Tongue (tissue), 2 donors: ENCODE data around the gene CFAP157. TPM values are rescaled to one million over a fixed set of nuclear protein-coding genes. Genes with fewer than 3 reads are reported as not detected.
A peak's percentile ranks its signal among the peaks of the same experiment; 100 is the strongest.

Experiments
- DNase-seq: peaks from one replicate; pipeline ENCODE4 v3.0.0-alpha.2; 2015
- total RNA-seq: library from RNA; depleted of rRNA; stranded (reverse); fragments of >200 nt; gene quantifications from one replicate; pipeline ENCODE4 v1.2.3, GENCODE V29; 2014

CFAP157 gene
- total RNA-seq, 1 donor from 2014 or later, result not detected

DNA sequence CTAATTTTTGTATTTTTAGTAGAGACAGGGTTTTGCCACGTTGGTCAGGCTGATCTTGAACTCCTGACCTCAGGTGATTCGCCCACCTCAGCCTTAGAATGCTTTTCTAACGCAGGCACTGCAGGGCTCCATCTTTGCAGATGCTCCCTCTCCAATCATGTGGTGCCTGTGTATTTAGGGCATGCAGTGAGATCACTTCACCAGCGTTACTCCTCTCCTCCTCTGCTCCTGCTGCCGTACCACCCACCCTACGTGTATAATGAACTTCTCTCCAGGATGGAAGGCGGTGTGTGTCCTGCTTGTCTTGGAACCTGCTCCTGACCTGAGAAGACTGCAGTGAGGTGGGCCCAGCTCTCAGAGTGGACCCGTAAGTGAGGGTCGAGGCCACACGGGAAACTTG lies 13.6 kb upstream of the CFAP157 start:
- no peak for DNase-seq

DNA sequence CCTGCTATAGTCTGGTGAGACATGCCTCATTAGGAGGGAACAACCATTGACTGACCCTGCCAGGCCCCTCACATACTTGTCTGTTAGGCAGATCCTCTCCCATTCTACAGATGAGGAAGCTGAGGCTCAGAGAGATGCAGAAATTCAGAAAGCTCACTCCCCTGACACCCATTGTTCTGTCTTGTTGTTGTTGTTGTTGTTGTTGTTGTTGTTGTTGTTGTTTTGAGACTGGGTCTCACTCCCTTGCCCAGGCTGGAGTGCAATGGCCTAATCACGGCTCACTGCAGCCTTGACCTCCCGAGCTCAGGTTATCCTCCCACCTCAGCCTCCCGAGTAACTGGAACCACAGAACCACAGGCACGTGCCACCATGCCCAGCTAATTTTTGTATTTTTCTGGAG lies 13.1 kb upstream of the CFAP157 start:
- DNase-seq, result no peak

DNA sequence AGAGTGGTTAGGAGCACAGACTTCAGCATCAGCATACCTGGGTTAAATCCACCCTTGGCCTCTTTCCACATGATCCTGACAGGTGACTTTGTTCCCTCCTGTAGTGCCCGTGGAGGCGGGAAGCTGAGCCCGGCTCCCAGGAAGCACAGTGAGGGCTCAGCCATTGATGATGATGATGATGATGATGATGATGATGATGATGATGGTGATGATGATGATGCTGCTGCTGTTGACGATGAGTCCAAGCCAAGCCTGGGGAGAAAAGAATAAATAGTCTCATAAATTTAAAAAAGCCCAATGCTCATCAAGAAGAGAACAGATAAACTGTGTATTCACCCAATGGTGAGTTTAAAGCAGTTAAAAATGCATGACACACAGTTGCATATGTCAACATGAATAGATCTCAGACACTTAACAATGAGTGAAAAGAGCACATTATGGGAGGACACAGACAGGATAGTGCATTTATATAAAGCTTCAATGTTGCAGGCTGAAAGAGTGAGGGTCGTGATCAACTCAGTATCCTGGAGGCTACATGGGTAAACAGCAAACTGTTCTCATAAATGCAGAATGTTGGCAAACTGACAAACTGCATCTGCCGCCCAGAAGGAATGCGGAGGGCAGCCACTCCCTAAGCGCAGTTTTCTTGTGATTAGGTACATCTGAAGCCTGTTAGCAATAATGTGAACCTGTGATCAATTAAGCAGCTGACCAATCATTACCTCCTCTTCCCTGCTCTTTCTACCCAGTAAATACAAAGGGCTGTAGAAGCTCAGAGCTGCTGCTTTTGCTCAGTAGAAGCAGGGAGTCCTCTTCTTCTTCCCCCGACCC lies 11.7 kb upstream of the CFAP157 start:
- no peak for DNase-seq

DNA sequence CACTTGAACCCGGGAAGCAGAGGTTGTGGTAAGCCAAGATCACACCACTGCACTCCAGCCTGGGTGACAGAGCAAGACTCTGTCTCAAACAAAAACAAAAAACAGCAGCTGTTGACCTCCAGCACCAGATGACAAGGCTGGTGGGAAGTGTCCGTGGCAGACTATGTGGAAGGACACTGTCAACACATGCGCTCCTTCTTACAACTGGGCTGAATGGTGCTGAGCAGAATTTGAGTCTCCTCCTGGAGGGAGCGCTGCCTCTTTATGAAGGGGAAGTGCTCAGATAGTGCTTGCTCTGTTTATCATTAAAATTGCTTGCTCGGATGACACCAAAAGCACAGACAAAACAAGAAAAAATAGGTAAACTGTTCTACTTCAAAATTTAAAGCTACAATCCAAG lies 9.2 kb upstream of the CFAP157 start:
- DNase-seq, result no peak

DNA sequence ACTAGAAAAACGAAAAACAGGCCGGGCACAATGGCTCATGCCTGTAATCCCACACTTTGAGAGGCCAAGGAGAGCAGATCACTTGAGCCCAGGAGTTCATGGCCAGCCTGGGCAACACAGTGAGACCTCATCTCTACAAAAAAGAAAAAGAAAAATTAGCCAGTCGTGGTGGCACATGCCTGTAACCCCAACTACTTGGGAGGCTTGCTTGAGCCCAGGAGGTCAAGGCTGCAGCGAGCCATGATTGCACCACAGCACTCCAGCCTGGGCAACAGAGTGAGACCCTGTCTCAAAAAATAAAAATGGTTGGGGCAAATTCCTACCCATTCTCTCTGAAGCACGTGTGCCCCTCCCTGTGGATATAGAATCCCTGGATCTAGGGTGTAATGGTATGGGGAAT lies 8.4 kb upstream of the CFAP157 start:
- DNase-seq, result no peak

DNA sequence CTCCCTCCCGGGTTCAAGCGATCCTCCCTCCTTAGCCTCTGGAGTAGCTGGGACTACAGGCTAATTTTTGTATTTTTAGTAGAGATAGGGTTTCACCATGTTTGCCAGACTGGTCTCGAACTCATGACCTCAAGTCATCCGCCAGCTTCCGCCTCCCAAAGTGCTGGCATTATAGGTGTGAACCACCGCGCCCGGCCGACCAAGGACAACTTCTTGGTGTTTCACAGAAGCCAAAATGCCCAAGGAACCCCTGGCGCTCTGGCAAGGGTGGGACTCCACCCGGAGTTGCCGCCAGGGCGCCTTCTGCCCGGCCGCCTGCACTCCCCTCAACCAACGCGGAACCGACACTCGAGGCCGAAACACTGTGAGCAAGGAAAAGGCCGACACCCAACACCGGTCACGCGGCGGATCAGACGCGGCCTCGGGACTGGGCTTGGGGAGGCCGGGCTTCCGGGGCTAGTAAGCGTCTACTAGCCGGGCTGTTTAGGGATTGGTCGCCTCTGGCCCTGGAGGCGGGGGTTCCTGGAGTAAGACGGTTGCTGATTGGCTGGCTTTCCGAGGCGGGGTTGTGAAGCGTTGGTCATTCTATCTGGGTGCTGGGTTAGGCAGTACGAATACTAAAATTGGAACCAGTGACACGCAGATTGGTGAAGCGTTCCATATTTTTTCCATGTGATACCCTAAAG lies 7.7 kb upstream of the CFAP157 start:
- DNase-seq, result peak; percentile 98

DNA sequence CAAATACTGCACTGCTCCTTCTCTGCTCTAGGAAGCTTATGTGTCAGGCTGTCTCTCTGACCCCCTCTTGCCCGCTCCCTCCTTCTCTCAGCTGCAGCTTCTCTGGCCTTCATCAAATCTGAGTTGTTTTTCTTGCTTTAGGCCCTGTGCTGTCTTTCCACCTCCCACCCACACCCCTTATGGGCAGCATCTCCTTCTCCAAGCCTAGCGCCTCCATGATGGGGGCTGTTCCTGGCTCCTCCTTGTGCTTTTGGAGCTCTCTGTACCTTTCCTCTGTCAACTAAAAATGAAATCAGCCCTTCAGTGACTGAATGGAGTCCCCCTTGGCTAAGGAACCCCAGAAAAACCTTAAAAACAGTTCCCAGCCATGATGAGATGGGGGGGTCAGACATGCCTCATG lies 6.6 kb upstream of the CFAP157 start:
- no peak for DNase-seq

DNA sequence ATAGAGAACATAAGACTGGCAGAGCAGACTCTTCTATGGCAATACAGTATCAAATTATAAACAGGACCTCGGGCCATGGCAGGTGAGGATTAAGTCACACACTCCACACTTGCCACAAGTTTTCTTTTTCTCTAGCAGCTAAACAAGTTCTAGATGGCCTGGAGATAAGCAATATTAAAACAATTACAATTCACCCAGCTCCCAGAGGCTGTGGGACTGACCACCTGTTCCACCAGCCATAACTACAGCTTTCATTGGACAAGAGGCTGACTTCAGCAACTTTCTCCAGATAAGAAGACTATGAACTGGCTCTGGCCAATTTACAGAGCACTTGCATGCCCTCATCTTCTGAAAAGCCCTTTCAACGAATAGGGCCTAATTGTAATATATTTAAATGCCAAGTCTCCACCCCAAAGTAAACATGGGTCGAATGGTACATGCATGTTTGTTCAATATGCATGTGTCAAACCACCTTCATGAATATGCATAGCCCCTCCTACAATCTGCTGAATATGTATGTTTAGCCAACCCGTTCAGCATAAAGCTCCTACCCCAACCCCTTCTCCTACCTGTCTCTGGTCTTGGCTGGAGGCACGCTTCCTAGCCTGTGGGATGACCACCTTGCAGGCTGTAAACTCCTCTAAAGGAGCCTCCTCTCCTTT lies 6.1 kb upstream of the CFAP157 start:
- no peak for DNase-seq

DNA sequence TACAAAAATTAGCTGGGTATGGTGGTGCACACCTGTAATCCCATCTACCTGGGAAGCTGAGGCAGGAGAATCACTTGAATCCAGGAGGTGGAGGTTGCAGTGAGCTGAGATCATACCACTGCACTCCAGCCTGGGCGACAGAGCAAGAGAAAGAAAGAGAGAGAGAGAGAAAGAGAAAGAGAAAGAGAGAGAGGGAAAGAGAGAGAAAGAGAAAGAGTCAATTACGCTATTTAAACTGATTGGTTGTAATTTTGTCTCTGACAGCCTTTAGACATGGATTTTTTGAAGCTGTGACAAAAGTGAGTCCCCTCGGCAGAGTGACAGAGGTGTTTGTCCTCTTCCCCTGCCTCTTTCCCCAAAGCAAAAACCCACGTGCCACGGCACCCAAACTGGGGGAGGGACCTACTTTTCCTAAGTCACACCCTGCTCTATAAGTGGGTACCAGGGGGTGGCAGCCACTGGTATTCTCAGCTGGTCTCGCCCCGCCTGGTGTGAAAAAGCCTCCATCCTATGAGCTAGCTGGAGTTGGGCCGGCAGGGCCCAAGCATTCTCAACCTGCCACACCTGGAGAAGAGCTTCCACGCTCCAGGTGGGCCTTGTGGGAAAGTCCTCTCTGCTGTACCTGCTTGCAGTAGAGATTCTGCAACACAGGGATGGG lies 3.4 kb upstream of the CFAP157 start:
- DNase-seq, result no peak

DNA sequence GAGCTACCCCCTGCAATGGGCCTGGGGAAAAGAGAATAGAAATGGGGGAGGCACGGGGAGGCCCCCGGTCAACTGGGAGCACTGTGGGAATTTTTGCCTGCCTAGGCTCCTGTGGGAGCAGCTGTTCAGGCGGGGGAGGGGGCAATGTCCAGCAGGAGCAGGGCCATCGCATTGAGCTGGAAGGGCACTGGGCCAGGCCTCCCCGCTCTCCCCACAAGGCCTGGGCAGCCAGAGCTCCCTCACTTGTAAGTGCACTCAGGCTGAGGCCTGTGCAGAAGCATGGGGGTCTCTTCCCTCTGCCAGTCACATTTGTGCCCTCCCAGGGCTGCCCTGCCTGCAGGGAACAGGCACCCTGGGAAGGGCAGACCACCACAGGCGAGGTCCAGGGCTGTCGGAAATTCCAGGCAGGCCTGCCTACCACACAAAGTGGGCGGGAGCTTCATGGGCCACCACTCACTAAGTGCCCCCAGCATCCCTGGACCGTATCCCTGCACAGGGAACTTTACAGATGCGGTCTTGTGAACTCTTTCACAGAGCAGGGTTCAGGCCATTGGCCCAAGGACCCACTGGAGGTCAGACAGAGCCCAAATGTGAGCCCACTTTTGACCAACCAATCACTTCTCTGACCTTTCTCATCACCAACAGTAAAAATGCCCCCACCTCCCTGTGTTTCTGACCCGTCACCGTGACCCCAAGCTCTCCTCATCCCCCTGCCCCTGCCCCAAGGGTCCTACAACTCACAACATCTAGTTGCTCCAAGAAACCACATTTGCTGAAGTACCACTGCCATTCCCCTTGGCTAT lies 1.0 kb upstream of the CFAP157 start:
- DNase-seq, result no peak

DNA sequence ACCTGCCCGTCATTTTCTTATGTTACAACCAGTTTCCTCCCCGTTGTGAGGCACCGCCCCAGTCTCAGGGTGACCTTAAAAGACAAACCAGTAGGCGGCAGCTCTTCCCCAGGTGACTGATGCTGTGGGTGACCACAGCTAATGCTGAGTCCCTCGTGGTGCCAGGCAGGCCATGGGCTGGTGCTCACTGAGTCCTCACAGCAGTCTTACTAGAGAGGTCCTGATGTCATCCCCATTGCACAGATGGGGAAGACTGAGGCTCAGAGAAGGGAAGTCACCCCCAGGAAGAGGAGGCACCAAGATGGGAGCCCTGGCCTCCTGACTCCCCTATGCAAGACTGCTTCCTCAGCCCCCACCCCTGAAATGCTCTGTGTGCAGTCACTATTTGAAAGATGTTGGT lies 978 bp downstream of the CFAP157 start:
- no peak for DNase-seq

DNA sequence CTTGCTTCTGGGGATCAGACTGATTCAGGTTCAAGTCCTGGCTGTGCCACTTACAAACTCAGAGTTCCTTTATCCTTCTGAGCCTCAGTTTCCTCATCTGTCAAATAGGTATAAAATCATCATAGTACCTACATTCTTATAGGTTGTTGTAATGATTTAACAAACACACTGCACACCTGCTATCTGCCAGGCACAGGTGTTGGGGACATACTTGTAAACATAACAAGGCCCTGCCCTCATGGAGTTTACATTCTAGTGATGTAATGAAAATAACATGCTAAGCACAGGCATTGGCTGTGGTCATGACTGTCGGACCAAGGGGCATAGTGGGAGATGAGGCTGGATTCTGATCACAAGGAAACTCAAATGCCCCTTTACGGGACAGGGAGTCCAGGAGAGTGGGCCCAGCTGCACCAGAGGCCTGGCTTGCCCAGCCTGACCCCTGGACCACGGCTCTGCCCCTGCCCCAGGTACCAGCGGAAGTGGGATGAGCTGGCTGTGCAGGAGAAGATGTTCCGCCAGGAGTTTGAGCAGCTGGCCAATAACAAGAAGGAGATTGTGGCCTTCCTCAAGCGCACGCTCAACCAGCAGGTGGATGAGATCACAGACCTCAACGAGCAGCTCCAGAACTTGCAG lies 2.3 kb downstream of the CFAP157 start:
- no peak for DNase-seq

DNA sequence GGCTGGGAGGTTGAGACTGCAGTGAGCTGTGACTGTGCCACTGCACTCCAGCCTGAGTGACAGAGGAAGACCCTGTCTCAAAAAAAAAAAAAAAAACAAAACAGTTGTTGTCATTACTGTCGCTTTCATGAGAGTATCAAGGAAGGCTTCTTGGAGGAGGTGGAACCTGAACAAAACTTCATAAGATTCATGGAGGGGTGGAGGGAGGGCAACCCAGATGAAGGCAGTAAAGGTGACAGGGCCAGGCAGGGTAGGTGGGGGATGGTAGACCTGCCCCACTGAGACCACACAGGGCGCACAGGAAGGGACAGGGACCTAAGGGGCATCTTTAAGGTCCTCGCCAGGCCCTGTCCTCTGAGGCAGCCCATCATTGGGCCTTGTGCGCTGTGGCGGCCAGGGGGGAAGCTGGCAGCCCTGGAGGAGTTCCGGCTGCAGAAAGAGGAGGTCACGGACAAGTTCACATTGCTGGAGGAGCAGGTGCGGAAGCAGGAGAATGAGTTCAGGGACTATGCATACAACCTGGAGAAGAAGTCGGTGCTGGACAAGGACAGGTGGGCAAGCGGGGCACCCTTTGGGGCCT lies 3.5 kb downstream of the CFAP157 start:
- no peak for DNase-seq

DNA sequence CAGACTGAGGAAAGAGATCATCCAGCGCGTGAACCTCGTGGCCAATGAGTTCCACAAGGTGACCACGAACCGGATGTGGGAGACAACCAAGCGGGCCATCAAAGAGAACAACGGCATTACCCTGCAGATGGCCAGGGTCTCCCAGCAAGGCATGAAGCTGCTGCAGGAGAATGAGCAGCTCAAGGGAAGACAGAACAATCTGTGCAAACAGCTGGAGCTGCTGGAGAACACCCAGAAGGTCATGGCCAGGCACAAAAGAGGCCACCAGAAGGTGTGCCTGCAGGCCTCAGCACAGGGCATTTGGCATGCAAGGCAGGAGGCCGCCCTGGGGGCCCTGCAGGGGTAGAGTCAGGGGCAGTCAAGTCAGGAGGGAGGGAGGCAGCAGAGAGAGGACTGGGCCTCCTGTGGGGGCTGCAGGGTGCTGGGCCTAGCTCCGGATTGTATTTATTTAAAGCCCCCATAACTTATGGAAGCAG lies 4.5 kb downstream of the CFAP157 start:
- DNase-seq, result no peak

DNA sequence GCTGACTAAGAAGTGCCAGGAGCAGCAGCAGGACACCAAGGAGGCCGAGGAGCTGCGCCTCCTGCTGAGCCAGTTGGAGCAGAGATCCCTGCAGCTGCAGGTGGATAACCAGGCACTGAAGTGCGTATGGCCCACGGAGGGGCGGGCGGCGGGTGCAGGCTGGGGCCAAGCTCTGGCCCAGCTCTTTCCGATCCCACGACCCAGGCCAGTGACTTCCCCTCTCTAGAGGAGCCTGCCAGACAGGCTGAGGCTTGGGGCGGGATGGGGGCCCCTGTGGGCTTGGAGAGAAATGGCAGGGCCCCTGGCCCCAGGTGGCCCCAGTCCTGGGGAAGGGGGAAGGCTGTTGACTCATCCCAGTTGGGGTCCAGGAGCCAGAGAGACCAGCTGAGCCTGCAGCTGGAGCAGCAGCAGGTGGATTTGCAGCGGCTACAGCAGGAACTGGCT lies 5.1 kb downstream of the CFAP157 start:
- peak; percentile 28 for DNase-seq

DNA sequence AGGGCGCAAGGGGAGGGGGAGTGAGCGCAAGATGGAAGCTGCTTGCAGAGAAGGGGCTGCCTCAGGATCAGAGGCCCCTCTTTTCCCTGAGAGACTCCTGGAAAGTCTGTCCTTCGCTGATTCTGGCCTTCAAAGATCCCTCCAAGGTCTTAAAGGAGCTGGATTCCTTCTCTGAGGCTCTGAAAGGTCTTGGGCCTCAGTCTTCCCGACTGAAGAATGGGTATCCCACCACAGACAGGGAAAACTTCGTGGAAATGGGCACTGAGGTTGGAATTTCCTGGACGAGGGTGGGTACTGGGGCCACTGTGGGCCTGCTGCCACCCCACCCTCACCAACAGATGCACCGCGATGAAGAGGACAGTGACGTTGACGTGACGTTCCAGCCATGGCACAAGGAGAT lies 5.6 kb downstream of the CFAP157 start:
- DNase-seq, result no peak

DNA sequence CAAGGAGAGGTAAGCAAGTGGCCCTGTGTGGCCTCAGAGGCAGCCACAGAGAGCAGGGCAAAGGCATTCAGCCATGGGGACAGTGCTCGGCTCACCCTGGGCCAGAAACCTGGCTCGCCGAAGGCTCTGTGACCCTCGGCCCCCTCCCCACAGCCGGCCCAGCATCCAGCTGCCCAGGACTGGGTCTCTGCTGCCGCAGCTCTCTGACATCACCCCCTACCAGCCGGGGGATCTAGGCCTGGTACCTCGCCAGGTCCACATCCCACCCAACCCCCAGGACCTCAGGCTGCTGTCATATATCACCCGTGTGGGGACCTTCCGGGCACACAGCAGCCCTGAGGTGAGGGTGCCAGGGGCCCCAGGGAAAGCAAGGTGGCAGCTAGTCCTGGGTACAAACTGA lies 6.1 kb downstream of the CFAP157 start:
- DNase-seq, result no peak

DNA sequence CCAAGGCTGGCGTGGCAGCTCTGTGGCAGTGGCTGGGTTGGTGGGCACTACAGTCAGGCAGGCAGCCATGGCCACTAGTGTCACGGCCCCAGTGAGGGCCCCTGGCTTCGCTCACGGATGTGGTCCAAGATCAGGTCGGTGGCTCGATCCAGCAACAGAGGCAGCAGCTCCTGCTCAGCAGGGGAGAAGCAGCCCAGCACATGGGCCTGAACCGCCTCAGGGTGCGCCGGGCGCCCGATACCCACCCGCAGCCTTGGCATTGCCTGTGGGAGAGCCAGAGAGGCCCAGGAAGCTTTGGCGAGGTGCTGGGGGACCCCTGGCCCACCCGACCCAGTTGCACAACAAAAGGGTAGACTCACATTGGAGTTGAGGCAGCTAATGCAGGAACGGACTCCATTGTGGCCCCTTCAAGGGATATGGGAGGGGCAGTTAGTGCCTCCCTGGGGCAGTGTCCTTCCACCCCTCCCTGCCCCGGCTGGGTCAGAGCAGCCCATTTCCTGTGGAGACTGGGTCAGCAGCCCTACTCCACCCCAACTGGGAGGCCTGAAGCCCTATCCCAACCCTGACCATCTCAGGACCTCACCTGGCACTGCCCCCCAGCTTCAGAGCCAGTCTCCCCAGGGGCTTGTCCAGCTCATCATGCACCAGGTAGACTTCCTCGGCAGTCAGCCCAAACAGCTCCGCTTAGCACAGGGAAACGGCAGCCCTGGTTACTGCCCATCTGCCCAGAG lies 7.4 kb downstream of the CFAP157 start:
- no peak for DNase-seq

DNA sequence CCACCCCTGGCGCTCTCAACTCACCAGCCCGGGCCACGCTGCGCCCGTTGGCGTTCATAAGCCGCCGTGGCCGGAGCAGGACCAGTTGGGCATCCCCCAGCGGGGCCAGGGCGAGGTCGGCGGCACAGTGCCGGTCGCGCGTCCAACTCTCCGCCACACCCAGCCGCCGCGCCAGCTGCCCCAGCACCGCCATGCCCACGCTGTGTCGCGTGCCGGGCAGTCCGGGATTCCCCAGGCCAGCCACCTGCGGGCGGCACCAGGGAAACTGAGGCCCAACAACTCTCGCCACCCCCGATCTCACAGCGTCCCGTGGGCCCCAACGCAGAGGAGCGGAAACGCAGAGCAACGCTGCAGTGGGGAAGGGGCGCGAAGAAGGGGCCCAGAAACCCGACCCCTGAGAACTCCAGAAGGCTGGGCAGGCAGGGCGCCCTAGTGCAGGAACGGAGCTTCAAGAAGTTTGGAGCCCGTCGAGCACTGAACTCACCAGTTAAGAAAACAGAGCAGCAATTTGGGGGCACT lies 8.2 kb downstream of the CFAP157 start:
- DNase-seq, result peak; percentile 29
